HCT116 (cell line): ENCODE results near the gene TNPO2. TPM values are rescaled to one million over a fixed set of nuclear protein-coding genes. Genes with fewer than 3 reads are reported as not detected.

Experiments used
- ATAC-seq: fragments of 200-7000 bp; cut with Tn5 transposase; 2 replicates; pipeline ENCODE4 v1.9.1; 2020; ENCODE audit warnings: mild to moderate bottlenecking, moderate library complexity
- BruUV-seq: library from RNA; stranded (reverse); fragments of 400-500 nt; replicated peaks from 2 replicates; lab custom pipeline; 2021; lab: Mats Ljungman, UMichigan
- CTCF ChIA-PET: fragments of 300-600 bp; sonication (Branson Sonifier 250); formaldehyde crosslinking; loops from one replicate; lab custom pipeline; 2021; ENCODE audit warnings: antibody characterized with exemption; lab: Charles Lee
- POLR2A ChIA-PET: fragments of 300-600, 350-600 bp; sonication (Branson Sonifier 250); formaldehyde crosslinking; loops from one replicate; lab custom pipeline; 2021; ENCODE audit warnings: antibody characterized with exemption; lab: Charles Lee
- RAD21 ChIA-PET, 2 experiments: fragments of 300-600 bp; sonication (Branson Sonifier 250); formaldehyde crosslinking; loops; one replicate each; lab custom pipeline; 2023; ENCODE audit warnings: low total read pairs in 2 of 2; ENCODE audit not compliant: uncharacterized antibody in 2 of 2, unreplicated experiment in 2 of 2, low non-redundant PET in 1 of 2; lab: Charles Lee
- DNase-seq: peaks from one replicate; pipeline ENCODE4 v3.0.0-alpha.2; 2010; ENCODE audit warnings: low read depth, low spot score
- H2AFZ ChIP-seq: fragments of 200-600 bp; shearing (Covaris generic), sonication (generic); 2 replicates; pipeline ENCODE4 v1.6.1; 2017; ENCODE audit warnings: low read depth, mixed run types, mixed read lengths, antibody characterized with exemption, low read length; ENCODE audit not compliant: poor library complexity, severe bottlenecking
- H3K27ac ChIP-seq: 2 replicates; pipeline ENCODE4 v1.5.1; 2012; ENCODE audit warnings: low read depth, low read length
- H3K27me3 ChIP-seq: fragments of 200-600 bp; sonication (generic); 2 replicates; pipeline ENCODE4 v1.6.1; 2016; ENCODE audit warnings: mixed run types, low read length, mixed read lengths; ENCODE audit not compliant: insufficient read depth
- H3K36me3 ChIP-seq, 2 experiments: fragments of 200-500 bp in 1 of 2; fragments of 200-600 bp in 1 of 2; sonication (Bioruptor generic) in 1 of 2; sonication (generic) in 1 of 2; 2 replicates each; pipeline versions ENCODE4 v1.5.1 to v1.6.1; 2014 to 2016; ENCODE audit warnings: low read length in 2 of 2, inconsistent platforms in 1 of 2, mixed read lengths in 1 of 2, mixed run types in 1 of 2; ENCODE audit not compliant: insufficient read depth in 2 of 2, control insufficient read depth in 1 of 2
- H3K4me1 ChIP-seq, 2 experiments: fragments of 200-600 bp in 1 of 2; sonication (generic) in 1 of 2; 2 replicates each; pipeline versions ENCODE4 v1.5.1 to v1.6.1; 2012 to 2017; ENCODE audit warnings: low read length in 2 of 2, inconsistent platforms in 1 of 2, mild to moderate bottlenecking in 1 of 2, mixed read lengths in 1 of 2, mixed run types in 1 of 2, moderate library complexity in 1 of 2; ENCODE audit not compliant: insufficient read depth in 2 of 2, control insufficient read depth in 1 of 2
- H3K4me2 ChIP-seq: fragments of 200-600 bp; sonication (generic); 2 replicates; pipeline ENCODE4 v1.6.1; 2017; ENCODE audit warnings: mixed run types, low read length, mixed read lengths
- H3K4me3 ChIP-seq, 2 experiments: fragments of 200-600 bp in 1 of 2; sonication (generic) in 1 of 2; replicated peaks in 1 of 2; 2 replicates each; pipeline ENCODE4 v1.5.1; 2011 to 2016; ENCODE audit warnings: low read length in 2 of 2, control low read depth in 1 of 2, low read depth in 1 of 2, mild to moderate bottlenecking in 1 of 2, mixed read lengths in 1 of 2, mixed run types in 1 of 2
- H3K79me2 ChIP-seq: fragments of 200-600 bp; sonication (generic); 2 replicates; pipeline ENCODE4 v1.6.1; 2017; ENCODE audit warnings: mild to moderate bottlenecking, mixed run types, low read length, moderate library complexity, mixed read lengths; ENCODE audit not compliant: insufficient read depth
- H3K9ac ChIP-seq: fragments of 200-600 bp; sonication (generic); 2 replicates; pipeline ENCODE4 v1.6.1; 2016; ENCODE audit warnings: low read length, mixed read lengths
- H3K9me2 ChIP-seq: fragments of 200-600 bp; sonication (generic), shearing (Covaris generic); 2 replicates; pipeline ENCODE4 v1.6.1; 2017; ENCODE audit warnings: mixed run types, mild to moderate bottlenecking, moderate library complexity; ENCODE audit not compliant: insufficient read depth
- H3K9me3 ChIP-seq, 2 experiments: fragments of 200-500 bp in 1 of 2; fragments of 200-600 bp in 1 of 2; sonication (Bioruptor generic) in 1 of 2; sonication (generic) in 1 of 2; 2 replicates each; pipeline ENCODE4 v1.6.1; 2014 to 2017; ENCODE audit warnings: low read length in 2 of 2, mixed read lengths in 2 of 2, inconsistent platforms in 1 of 2, low read depth in 1 of 2, mild to moderate bottlenecking in 1 of 2, mixed run types in 1 of 2, moderate library complexity in 1 of 2; ENCODE audit not compliant: control insufficient read depth in 1 of 2, insufficient read depth in 1 of 2
- H4K20me1 ChIP-seq: fragments of 200-600 bp; sonication (generic), shearing (Covaris generic); 2 replicates; pipeline ENCODE4 v1.6.1; 2017; ENCODE audit warnings: mixed run types, mild to moderate bottlenecking, moderate library complexity; ENCODE audit not compliant: insufficient read depth
- ATF3 ChIP-seq: IDR thresholded peaks from 2 replicates; pipeline ENCODE4 v1.6.1; 2012
- CBX3 ChIP-seq: IDR thresholded peaks from 2 replicates; pipeline ENCODE4 v1.6.1; 2012; ENCODE audit warnings: low read depth
- CEBPB ChIP-seq: IDR thresholded peaks from 2 replicates; pipeline ENCODE4 v1.6.1; 2012; ENCODE audit warnings: low read depth
- CTCF ChIP-seq, 3 experiments: fragments of 200-600 bp in 1 of 3; sonication (generic) in 1 of 3; IDR thresholded peaks in 2 of 3; conservative IDR thresholded peaks in 1 of 3; 2 replicates each; pipeline ENCODE4 v1.5.1; 2012 to 2017; ENCODE audit warnings: low read depth in 2 of 3, low read length in 2 of 3, antibody characterized with exemption in 1 of 3, borderline replicate concordance in 1 of 3, control low read depth in 1 of 3, mild to moderate bottlenecking in 1 of 3, mixed read lengths in 1 of 3, mixed run types in 1 of 3, moderate library complexity in 1 of 3; ENCODE audit not compliant: insufficient read depth in 1 of 3
- ELF1 ChIP-seq: IDR thresholded peaks from 2 replicates; pipeline ENCODE4 v1.6.1; 2012; ENCODE audit warnings: low read depth, borderline replicate concordance
- EZH2 ChIP-seq: fragments of 200-600 bp; sonication (generic); IDR thresholded peaks from 2 replicates; pipeline ENCODE4 v1.6.1; 2017; ENCODE audit warnings: antibody characterized with exemption, mixed run types
- EZH2phosphoT487 ChIP-seq: fragments of 200-600 bp; IDR thresholded peaks from 2 replicates; pipeline ENCODE4 v1.6.1; 2018; ENCODE audit warnings: antibody characterized with exemption, borderline replicate concordance
- FOSL1 ChIP-seq: IDR thresholded peaks from 2 replicates; pipeline ENCODE4 v1.6.1; 2012; ENCODE audit warnings: low read depth
- JUND ChIP-seq: IDR thresholded peaks from 2 replicates; pipeline ENCODE4 v1.6.1; 2012
- MAX ChIP-seq: IDR thresholded peaks from 2 replicates; pipeline ENCODE4 v1.6.1; 2012
- POLR2AphosphoS5 ChIP-seq: IDR thresholded peaks from 2 replicates; pipeline ENCODE4 v1.6.1; 2011; ENCODE audit warnings: mild to moderate bottlenecking, low read depth, low read length, moderate library complexity
- RAD21 ChIP-seq: IDR thresholded peaks from 2 replicates; pipeline ENCODE4 v1.6.1; 2012; ENCODE audit warnings: low read depth, mild to moderate bottlenecking
- SIN3A ChIP-seq: IDR thresholded peaks from 2 replicates; pipeline ENCODE4 v1.6.1; 2012; ENCODE audit warnings: low read depth
- SP1 ChIP-seq: IDR thresholded peaks from 2 replicates; pipeline ENCODE4 v1.6.1; 2012; ENCODE audit warnings: low read depth
- SRF ChIP-seq: IDR thresholded peaks from 2 replicates; pipeline ENCODE4 v1.6.1; 2012; ENCODE audit warnings: low read depth
- TCF7L2 ChIP-seq: IDR thresholded peaks from 2 replicates; pipeline ENCODE4 v1.7.0; 2011; ENCODE audit warnings: borderline replicate concordance, inconsistent platforms; ENCODE audit not compliant: insufficient read depth, insufficient read length; ENCODE audit errors: extremely low read depth
- YY1 ChIP-seq: IDR thresholded peaks from 2 replicates; pipeline ENCODE4 v1.6.1; 2011; ENCODE audit warnings: low read length, low read depth, moderate library complexity, mild to moderate bottlenecking; ENCODE audit not compliant: insufficient replicate concordance; ENCODE audit errors: extremely low read depth
- ZBTB33 ChIP-seq: IDR thresholded peaks from 2 replicates; pipeline ENCODE4 v1.6.1; 2011; ENCODE audit warnings: mild to moderate bottlenecking, low read length, moderate library complexity; ENCODE audit not compliant: insufficient replicate concordance; ENCODE audit errors: extremely low read depth
- ZFX ChIP-seq: fragments of 450-650 bp; IDR thresholded peaks from 2 replicates; pipeline ENCODE4 v1.6.1; 2017
- intact Hi-C: fragments of 100-400 bp; cut with micrococcal nuclease; formaldehyde crosslinking; loops from 2 replicates; pipeline ENCODE4 v1.10.0; 2022
- total RNA-seq: library from RNA; stranded (reverse); gene quantifications from one replicate; pipeline ENCODE4 v1.2.1, GENCODE V29; 2021; ENCODE audit not compliant: unreplicated experiment
- TF ChIP-seq, protein P1 (sequence below): IDR thresholded peaks from 2 replicates; pipeline ENCODE4 v1.6.1; 2012; ENCODE audit warnings: low read depth

Gene TNPO2
- total RNA-seq, 1 experiment from 2014 or later, result 81.8 TPM

DNA sequence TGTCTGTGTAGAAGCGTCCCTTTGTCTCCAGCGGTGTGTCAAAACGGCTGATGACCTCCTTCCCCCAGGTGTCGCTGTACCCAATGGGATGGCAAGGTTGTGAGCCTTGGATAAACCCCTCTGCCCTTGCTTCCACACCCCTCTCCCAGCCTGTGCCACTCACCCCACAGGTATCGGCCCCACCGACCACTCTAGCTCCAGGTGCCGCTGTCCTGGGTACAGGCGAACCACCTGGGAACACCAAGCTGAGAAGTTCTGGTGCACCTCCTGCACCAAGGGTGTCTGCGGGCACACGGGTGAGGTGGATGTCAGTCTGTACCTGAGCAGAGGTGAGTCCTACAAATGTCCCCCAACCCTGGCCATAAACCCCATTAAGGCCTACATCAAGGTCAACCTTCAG is 73.8 kb downstream of the TNPO2 start:
- H3K4me3 ChIP-seq, result no peak overlapping the region
- DNase-seq (no peak), ATAC-seq (no peak)
- TF ChIP-seq EZH2phosphoT487, result no peak
- TF ChIP-seq ELF1, result no peak
- no peak for TF ChIP-seq EZH2
- TF ChIP-seq POLR2AphosphoS5, result no peak
- no peak for TF ChIP-seq RAD21
- TF ChIP-seq MAX, result no peak
- no peak for TF ChIP-seq CTCF (IDR thresholded peaks at IDR 0.05 in 2 of 3, conservative IDR thresholded peaks at IDR 0.05 in 1 of 3; ENCODE audit: borderline replicate concordance in 1 of 3, insufficient read depth in 1 of 3, low read depth in 2 of 3, low read length in 2 of 3)
- TF ChIP-seq JUND, result no peak
- TF ChIP-seq ZBTB33, result no peak
- TF ChIP-seq SP1, result no peak
- no peak for TF ChIP-seq SIN3A
- TF ChIP-seq TCF7L2, result no peak
- TF ChIP-seq ATF3, result no peak
- TF ChIP-seq YY1, result no peak
- TF ChIP-seq CEBPB, result no peak
- TF ChIP-seq SRF, result no peak
- TF ChIP-seq ZFX, result no peak
- TF ChIP-seq FOSL1, result no peak
- TF ChIP-seq, protein P1, sequence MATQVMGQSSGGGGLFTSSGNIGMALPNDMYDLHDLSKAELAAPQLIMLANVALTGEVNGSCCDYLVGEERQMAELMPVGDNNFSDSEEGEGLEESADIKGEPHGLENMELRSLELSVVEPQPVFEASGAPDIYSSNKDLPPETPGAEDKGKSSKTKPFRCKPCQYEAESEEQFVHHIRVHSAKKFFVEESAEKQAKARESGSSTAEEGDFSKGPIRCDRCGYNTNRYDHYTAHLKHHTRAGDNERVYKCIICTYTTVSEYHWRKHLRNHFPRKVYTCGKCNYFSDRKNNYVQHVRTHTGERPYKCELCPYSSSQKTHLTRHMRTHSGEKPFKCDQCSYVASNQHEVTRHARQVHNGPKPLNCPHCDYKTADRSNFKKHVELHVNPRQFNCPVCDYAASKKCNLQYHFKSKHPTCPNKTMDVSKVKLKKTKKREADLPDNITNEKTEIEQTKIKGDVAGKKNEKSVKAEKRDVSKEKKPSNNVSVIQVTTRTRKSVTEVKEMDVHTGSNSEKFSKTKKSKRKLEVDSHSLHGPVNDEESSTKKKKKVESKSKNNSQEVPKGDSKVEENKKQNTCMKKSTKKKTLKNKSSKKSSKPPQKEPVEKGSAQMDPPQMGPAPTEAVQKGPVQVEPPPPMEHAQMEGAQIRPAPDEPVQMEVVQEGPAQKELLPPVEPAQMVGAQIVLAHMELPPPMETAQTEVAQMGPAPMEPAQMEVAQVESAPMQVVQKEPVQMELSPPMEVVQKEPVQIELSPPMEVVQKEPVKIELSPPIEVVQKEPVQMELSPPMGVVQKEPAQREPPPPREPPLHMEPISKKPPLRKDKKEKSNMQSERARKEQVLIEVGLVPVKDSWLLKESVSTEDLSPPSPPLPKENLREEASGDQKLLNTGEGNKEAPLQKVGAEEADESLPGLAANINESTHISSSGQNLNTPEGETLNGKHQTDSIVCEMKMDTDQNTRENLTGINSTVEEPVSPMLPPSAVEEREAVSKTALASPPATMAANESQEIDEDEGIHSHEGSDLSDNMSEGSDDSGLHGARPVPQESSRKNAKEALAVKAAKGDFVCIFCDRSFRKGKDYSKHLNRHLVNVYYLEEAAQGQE, result no peak
- no peak for TF ChIP-seq CBX3
- no peaks in the 10 kb centered on the region for H3K36me3 ChIP-seq
- no peak overlapping the region for H3K4me2 ChIP-seq
- H4K20me1 ChIP-seq, result no peaks in the 10 kb centered on the region
- CTCF ChIA-PET, result no interaction called here
- no peaks in the 10 kb centered on the region for H3K9me2 ChIP-seq
- no peaks in the 10 kb centered on the region for H3K4me1 ChIP-seq
- intact Hi-C loops, result no loop called here
- no peak overlapping the region for H3K27ac ChIP-seq
- no peaks in the 10 kb centered on the region for H3K79me2 ChIP-seq
- no peak overlapping the region for H2AFZ ChIP-seq
- POLR2A ChIA-PET, result no interaction called here
- RAD21 ChIA-PET, result no interaction called here
- no peaks in the 10 kb centered on the region; a peak in 1 of 4 replicates for H3K9me3 ChIP-seq
- BruUV-seq, result no TSS peak
- H3K27me3 ChIP-seq, result no peaks in the 10 kb centered on the region
- H3K9ac ChIP-seq, result no peak overlapping the region
